Stomach (tissue), 9 donors: ENCODE results near the gene RER1. TPM values are rescaled to one million over a fixed set of nuclear protein-coding genes. Genes with fewer than 3 reads are reported as not detected.

ENCODE experiments used
- DNase-seq, 2 donors: peaks; one replicate each; pipeline versions ENCODE4 v3.0.0 to v3.0.0-alpha.2; 2013 to 2019
- H3K27ac ChIP-seq, 5 donors: fragments of 200-600 bp in 4 of 5; sonication (generic) in 4 of 5; one replicate each; pipeline ENCODE4 v1.5.1; 2013 to 2019; ENCODE audit warnings: mild to moderate bottlenecking in 1 of 5, moderate library complexity in 1 of 5
- H3K27me3 ChIP-seq, 3 donors: fragments of 200-600 bp; sonication (generic); one replicate each; pipeline ENCODE4 v1.5.1; 2017 to 2019; ENCODE audit warnings: mixed run types in 1 of 3
- H3K36me3 ChIP-seq, 4 donors: fragments of 200-600 bp; sonication (generic); 1 replicate in 3 of 4; 2 replicates in 1 of 4; pipeline ENCODE4 v1.5.1; 2016 to 2019
- H3K4me1 ChIP-seq, 4 donors: fragments of 200-600 bp; sonication (generic); one replicate each; pipeline ENCODE4 v1.5.1; 2016 to 2019
- H3K4me3 ChIP-seq, 4 donors: fragments of 200-600 bp; sonication (generic) in 3 of 4; one replicate each; pipeline ENCODE4 v1.5.1; 2016 to 2019; ENCODE audit warnings: mild to moderate bottlenecking in 1 of 4
- H3K9me3 ChIP-seq, 4 donors: fragments of 200-600 bp; sonication (generic); one replicate each; pipeline ENCODE4 v1.5.1; 2016 to 2019
- CTCF ChIP-seq, 7 experiments: fragments of 450-650 bp in 4 of 7; fragments of 200-600 bp in 3 of 7; sonication (generic) in 3 of 7; IDR thresholded peaks; one replicate each; pipeline ENCODE4 v1.5.1; 2016 to 2019; ENCODE audit warnings: antibody characterized with exemption in 7 of 7, control low read depth in 2 of 7, mild to moderate bottlenecking in 1 of 7
- EP300 ChIP-seq: sonication (generic); formaldehyde crosslinking; IDR thresholded peaks from one replicate; pipeline ENCODE4 v1.6.1; 2017; ENCODE audit warnings: antibody characterized with exemption
- POLR2A ChIP-seq, 4 donors: fragments of 450-650 bp; IDR thresholded peaks; one replicate each; pipeline ENCODE4 v1.6.1; 2016; ENCODE audit warnings: antibody characterized with exemption in 4 of 4, control low read depth in 2 of 4, mild to moderate bottlenecking in 1 of 4, moderate library complexity in 1 of 4
- POLR2AphosphoS5 ChIP-seq, 3 donors: sonication (generic); formaldehyde crosslinking; IDR thresholded peaks; one replicate each; pipeline ENCODE4 v1.6.1; 2016; ENCODE audit warnings: antibody characterized with exemption in 3 of 3
- WGBS, 5 donors: extraction: QIAGEN DNeasy Blood & Tissue Kit in 3 of 5; methylation state at CpG; one replicate each; pipeline versions ENCODE4 v1.1.5 to v1.1.7; 2013 to 2018; 5-methylcytosine and 5-hydroxymethylcytosine counted together
- intact Hi-C: fragments of 100-400 bp; cut with DNase I; formaldehyde crosslinking; loops from one replicate; pipeline ENCODE4 v1.15.1; 2023; ENCODE audit warnings: low total_unique reads
- polyA plus RNA-seq, 3 donors: library from polyadenylated mRNA; stranded (reverse); fragments of 200-250 nt; gene quantifications; one replicate each; pipeline ENCODE4 v1.2.3, GENCODE V29; 2013
- total RNA-seq, 5 donors: library from RNA; depleted of rRNA; stranded (reverse); fragments of >200 nt; gene quantifications; one replicate each; pipeline versions ENCODE4 v1.1.0 to v1.2.3, GENCODE V29; 2014 to 2016
- donor health status: healthy with polysubstance abuse.
- donor health status: Bipolar disorder and iron deficiency.
- donor health status: healthy.

RER1 gene
- total and polyA plus RNA-seq, 8 donors: 38.2 to 73.6 (median 66.7) TPM

- Histone ChIP-seq H3K27me3 (no peaks in the 10 kb centered on the region), H3K27ac (no peak overlapping the region), H3K4me3 (no peak overlapping the region), H3K9me3 (peaks cover 0 to 7% (median 2%) of the 10 kb centered on the region in 4 donors), H3K36me3 (peaks cover 0 to 36% (median 19%) of the 10 kb centered on the region in 4 donors), H3K4me1 (no peaks in the 10 kb centered on the region)
- WGBS, 5 donors: 92 to 96% (median 94%) methylated on average over 8 of the region's 8 CpGs
- intact Hi-C loops: no loop called here
- DNase-seq: no peak
- no peak for TF ChIP-seq EP300
- no peak for TF ChIP-seq POLR2A (IDR thresholded peaks at IDR 0.05)
- no peak for TF ChIP-seq POLR2AphosphoS5 (IDR thresholded peaks at IDR 0.05)
- no peak for TF ChIP-seq CTCF (IDR thresholded peaks at IDR 0.05)
Observed at GRCh38 chr1:2368053-2368744, 23.4 kb upstream of the RER1 start.

- no peak for DNase-seq
- intact Hi-C loops: no loop called here
- Histone ChIP-seq H3K27ac (no peak overlapping the region), H3K9me3 (no peaks in the 10 kb centered on the region), H3K27me3 (no peaks in the 10 kb centered on the region), H3K36me3 (peaks cover 0 to 36% (median 21%) of the 10 kb centered on the region in 4 donors), H3K4me3 (no peak overlapping the region), H3K4me1 (no peaks in the 10 kb centered on the region)
- TF ChIP-seq EP300: no peak
- TF ChIP-seq POLR2AphosphoS5 (IDR thresholded peaks at IDR 0.05): no peak
- no peak for TF ChIP-seq CTCF (IDR thresholded peaks at IDR 0.05)
- TF ChIP-seq POLR2A (IDR thresholded peaks at IDR 0.05): no peak
- 89 to 95% (median 93%) methylated on average over 19 to 36 of the region's 36 CpGs for WGBS, 5 donors
Observed at GRCh38 chr1:2372551-2373490, 18.8 kb upstream of the RER1 start.

- intact Hi-C loops: no loop called here
- H3K27me3 ChIP-seq: no peaks in the 10 kb centered on the region
- TF ChIP-seq CTCF (IDR thresholded peaks at IDR 0.05) (no peak), POLR2AphosphoS5 (IDR thresholded peaks at IDR 0.05) (no peak), EP300 (no peak), POLR2A (IDR thresholded peaks at IDR 0.05) (no peak)
- no peaks in the 10 kb centered on the region for H3K9me3 ChIP-seq
- H3K4me1 ChIP-seq: no peaks in the 10 kb centered on the region
- peaks cover 0 to 28% (median 21%) of the 10 kb centered on the region in 4 donors for H3K36me3 ChIP-seq
- DNase-seq: no peak
- H3K4me3 ChIP-seq: no peak overlapping the region
- 86 to 91% (median 91%) methylated on average over 9 to 20 of the region's 20 CpGs for WGBS, 5 donors
- H3K27ac ChIP-seq: no peak overlapping the region
Observed at GRCh38 chr1:2373551-2374251, 17.9 kb upstream of the RER1 start.
